ENCODE measurements around the gene PLA1A. TPM values are rescaled to one million over a fixed set of nuclear protein-coding genes. Genes with fewer than 3 reads are reported as not detected.
A peak's percentile ranks its signal among the peaks of the same experiment; 100 is the strongest.

Gene PLA1A
- polyA plus RNA-seq, 3 donors: 0.36 TPM; not detected in 2

- Histone ChIP-seq H3K4me3 (replicated peaks in 1 of 3; ENCODE audit: low read depth in 2 of 3, low read length in 3 of 3) (no peak overlapping the region), H3K4me2 (replicated peaks; ENCODE audit: extremely low read depth, low read length, poor library complexity, severe bottlenecking) (no peak overlapping the region), H3K27ac (ENCODE audit: low read depth in 1 of 2, low read length in 2 of 2) (no peak overlapping the region), H3K79me2 (ENCODE audit: insufficient read depth, low read length) (no peaks in the 10 kb centered on the region), H2AFZ (ENCODE audit: insufficient read depth, low read depth, low read length, poor library complexity, severe bottlenecking) (no peak overlapping the region), H4K20me1 (ENCODE audit: insufficient read depth, low read length) (no peaks in the 10 kb centered on the region), H3K9me3 (replicated peaks in 1 of 2; ENCODE audit: control insufficient read depth in 1 of 2, insufficient read depth in 1 of 2, low read length in 2 of 2) (no peaks in the 10 kb centered on the region), H3K9ac (ENCODE audit: insufficient read depth, low read length, poor library complexity, severe bottlenecking) (no peak overlapping the region), H3K36me3 (replicated peaks in 1 of 2; ENCODE audit: control insufficient read depth in 1 of 2, insufficient read depth in 2 of 2, low read length in 2 of 2) (no peaks in the 10 kb centered on the region), H3K27me3 (ENCODE audit: control insufficient read depth in 2 of 2, insufficient read depth in 2 of 2, low read length in 2 of 2) (no peaks in the 10 kb centered on the region), H3K4me1 (ENCODE audit: control insufficient read depth in 1 of 2, insufficient read depth in 2 of 2, low read length in 2 of 2) (no peaks in the 10 kb centered on the region)
- H3K4me1 Mint-ChIP-seq: peaks cover 4% of the 10 kb centered on the region
- peak overlapping the region in 1 of 7 donors; percentile 56 for H3K27ac Mint-ChIP-seq
- no peaks in the 10 kb centered on the region for H3K36me3 Mint-ChIP-seq
- H3K4me3 Mint-ChIP-seq: no peak overlapping the region
- intact Hi-C loops (cut with micrococcal nuclease): no loop called here
- H3K27me3 Mint-ChIP-seq (ENCODE audit: low read depth in 3 of 3): peaks cover 0 to 5% (median 3%) of the 10 kb centered on the region in 3 donors
- WGBS (ENCODE audit: insufficient coverage): 8% methylated on average over 1 of the region's 1 CpG
- DNase-seq: no peak
- TF ChIP-seq, protein P1, sequence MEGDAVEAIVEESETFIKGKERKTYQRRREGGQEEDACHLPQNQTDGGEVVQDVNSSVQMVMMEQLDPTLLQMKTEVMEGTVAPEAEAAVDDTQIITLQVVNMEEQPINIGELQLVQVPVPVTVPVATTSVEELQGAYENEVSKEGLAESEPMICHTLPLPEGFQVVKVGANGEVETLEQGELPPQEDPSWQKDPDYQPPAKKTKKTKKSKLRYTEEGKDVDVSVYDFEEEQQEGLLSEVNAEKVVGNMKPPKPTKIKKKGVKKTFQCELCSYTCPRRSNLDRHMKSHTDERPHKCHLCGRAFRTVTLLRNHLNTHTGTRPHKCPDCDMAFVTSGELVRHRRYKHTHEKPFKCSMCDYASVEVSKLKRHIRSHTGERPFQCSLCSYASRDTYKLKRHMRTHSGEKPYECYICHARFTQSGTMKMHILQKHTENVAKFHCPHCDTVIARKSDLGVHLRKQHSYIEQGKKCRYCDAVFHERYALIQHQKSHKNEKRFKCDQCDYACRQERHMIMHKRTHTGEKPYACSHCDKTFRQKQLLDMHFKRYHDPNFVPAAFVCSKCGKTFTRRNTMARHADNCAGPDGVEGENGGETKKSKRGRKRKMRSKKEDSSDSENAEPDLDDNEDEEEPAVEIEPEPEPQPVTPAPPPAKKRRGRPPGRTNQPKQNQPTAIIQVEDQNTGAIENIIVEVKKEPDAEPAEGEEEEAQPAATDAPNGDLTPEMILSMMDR (IDR thresholded peaks at IDR 0.05): no peak
- H3K9me3 Mint-ChIP-seq: no peaks in the 10 kb centered on the region
These were observed 5.0 kb downstream of the PLA1A start for GRCh38 chr3:119602676-119603075.

GRCh38 chr3:119604878-119605277 lies 7.2 kb downstream of the PLA1A start:
- DNase-seq: no peak
- H3K4me1 ChIP-seq (ENCODE audit: control insufficient read depth in 1 of 2, insufficient read depth in 2 of 2, low read length in 2 of 2): no peaks in the 10 kb centered on the region
- H3K9me3 ChIP-seq (replicated peaks in 1 of 2; ENCODE audit: control insufficient read depth in 1 of 2, insufficient read depth in 1 of 2, low read length in 2 of 2): no peaks in the 10 kb centered on the region
- H3K9ac ChIP-seq (ENCODE audit: insufficient read depth, low read length, poor library complexity, severe bottlenecking): no peak overlapping the region
- TF ChIP-seq, protein P1 (IDR thresholded peaks at IDR 0.05): no peak
- H4K20me1 ChIP-seq (ENCODE audit: insufficient read depth, low read length): no peaks in the 10 kb centered on the region
- H3K27me3 ChIP-seq (ENCODE audit: control insufficient read depth in 2 of 2, insufficient read depth in 2 of 2, low read length in 2 of 2): no peaks in the 10 kb centered on the region
- Mint-ChIP-seq H3K27ac (no peak overlapping the region), H3K27me3 (ENCODE audit: low read depth in 3 of 3) (peaks cover 2 to 10% (median 4%) of the 10 kb centered on the region in 3 donors), H3K4me1 (peaks cover 4% of the 10 kb centered on the region), H3K36me3 (no peaks in the 10 kb centered on the region), H3K9me3 (no peaks in the 10 kb centered on the region), H3K4me3 (no peak overlapping the region)
- H2AFZ ChIP-seq (ENCODE audit: insufficient read depth, low read depth, low read length, poor library complexity, severe bottlenecking): no peak overlapping the region
- H3K4me3 ChIP-seq (replicated peaks in 1 of 3; ENCODE audit: low read depth in 2 of 3, low read length in 3 of 3): no peak overlapping the region
- intact Hi-C loops (cut with micrococcal nuclease): no loop called here
- H3K36me3 ChIP-seq (replicated peaks in 1 of 2; ENCODE audit: control insufficient read depth in 1 of 2, insufficient read depth in 2 of 2, low read length in 2 of 2): no peaks in the 10 kb centered on the region
- H3K4me2 ChIP-seq (replicated peaks; ENCODE audit: extremely low read depth, low read length, poor library complexity, severe bottlenecking): no peak overlapping the region
- no peak overlapping the region for H3K27ac ChIP-seq (ENCODE audit: low read depth in 1 of 2, low read length in 2 of 2)
- 88% methylated on average over 1 of the region's 1 CpG for WGBS (ENCODE audit: insufficient coverage)
- H3K79me2 ChIP-seq (ENCODE audit: insufficient read depth, low read length): no peaks in the 10 kb centered on the region
